Measurements from ENCODE around the gene NSDHL.

The NSDHL gene

GRCh38 chrX:152844256-152844655 is 13.4 kb downstream of the NSDHL start:
- DNase-seq (ENCODE audit: low read depth in 2 of 2), result no peak

DNA sequence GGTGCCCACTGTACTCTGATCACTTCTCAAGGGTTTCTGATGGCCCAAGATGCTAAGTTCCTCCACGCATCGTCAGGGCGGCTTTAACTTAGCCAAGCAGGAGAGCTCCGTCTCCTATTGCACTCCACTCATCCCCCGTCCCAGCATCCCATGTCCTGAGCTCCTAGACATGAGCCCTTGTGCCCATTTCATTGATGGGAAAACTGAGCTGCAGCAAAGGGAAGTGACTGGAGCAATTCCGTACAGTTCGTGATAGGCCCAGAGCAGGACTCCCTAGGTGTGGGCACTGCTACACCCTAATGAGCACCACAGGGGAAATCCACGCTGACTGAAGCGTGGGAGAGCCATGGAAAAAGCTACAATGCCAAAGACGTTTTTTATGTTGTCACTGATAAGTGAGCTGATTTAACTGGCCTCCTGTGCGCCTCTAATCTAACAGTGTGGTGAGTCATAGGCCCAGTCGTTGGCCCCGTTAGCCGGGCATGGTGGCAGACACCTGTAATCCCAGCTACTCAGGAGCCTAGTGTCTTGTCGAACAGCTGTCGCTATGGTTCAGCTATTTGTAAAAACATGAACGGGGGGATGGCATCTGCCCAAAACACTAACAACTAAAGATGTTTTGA is 14.9 kb downstream of the NSDHL start:
- no peak for DNase-seq (ENCODE audit: low read depth in 2 of 2)

- DNase-seq (ENCODE audit: low read depth in 2 of 2), result no peak
Measured at GRCh38 chrX:152847281-152847680, 16.4 kb downstream of the NSDHL start.

GRCh38 chrX:152850465-152850864 is 19.6 kb downstream of the NSDHL start:
- DNase-seq (ENCODE audit: low read depth in 2 of 2), result no peak

DNA sequence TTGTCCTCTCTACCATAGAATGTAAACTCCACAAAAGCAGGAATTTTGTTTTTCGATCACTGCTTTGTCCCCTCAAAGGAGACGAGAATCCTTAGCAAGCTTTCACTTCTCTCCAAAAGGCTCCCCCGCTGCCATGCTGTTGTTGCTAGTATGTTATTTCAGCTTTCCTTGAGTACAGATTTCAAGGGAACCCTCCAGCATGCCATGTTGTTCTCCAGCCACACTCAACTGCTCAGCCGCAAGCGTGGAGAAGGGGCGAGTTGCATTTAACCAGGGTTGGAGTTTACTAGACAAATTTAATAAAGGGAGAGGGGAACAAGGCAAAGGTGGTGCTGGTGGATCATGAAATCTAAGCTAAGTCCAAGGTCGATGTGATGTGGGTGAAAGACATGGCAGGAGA is 23.1 kb downstream of the NSDHL start:
- DNase-seq (ENCODE audit: low read depth in 2 of 2), result no peak

DNA sequence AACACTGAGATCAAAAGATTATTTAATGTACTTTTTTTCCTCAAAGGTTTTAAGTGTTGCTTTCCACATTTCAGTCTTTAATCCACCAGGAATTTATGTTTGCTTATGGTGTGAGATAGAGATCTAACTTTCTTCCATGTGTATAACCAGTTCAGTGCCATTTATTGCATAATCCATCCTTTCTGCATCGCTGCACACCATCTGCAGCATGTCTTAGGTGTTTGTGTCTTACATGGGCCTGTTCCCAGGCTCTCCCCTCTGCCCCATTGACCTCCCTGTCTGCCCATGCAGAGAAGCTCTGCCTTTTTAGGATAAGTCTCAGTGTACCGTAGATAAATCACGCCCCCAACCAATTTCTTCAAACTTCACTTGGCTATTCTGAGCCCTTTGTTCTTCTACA is 30.3 kb downstream of the NSDHL start:
- DNase-seq (ENCODE audit: low read depth in 2 of 2), result no peak

GRCh38 chrX:152861826-152862225 is 31.0 kb downstream of the NSDHL start:
- DNase-seq (ENCODE audit: low read depth in 2 of 2), result no peak

- no peak for DNase-seq (ENCODE audit: low read depth in 2 of 2)
Measured at GRCh38 chrX:152865232-152865920, 34.5 kb downstream of the NSDHL start.

GRCh38 chrX:152866386-152866785 is 35.5 kb downstream of the NSDHL start:
- DNase-seq (ENCODE audit: low read depth in 2 of 2), result no peak

DNA sequence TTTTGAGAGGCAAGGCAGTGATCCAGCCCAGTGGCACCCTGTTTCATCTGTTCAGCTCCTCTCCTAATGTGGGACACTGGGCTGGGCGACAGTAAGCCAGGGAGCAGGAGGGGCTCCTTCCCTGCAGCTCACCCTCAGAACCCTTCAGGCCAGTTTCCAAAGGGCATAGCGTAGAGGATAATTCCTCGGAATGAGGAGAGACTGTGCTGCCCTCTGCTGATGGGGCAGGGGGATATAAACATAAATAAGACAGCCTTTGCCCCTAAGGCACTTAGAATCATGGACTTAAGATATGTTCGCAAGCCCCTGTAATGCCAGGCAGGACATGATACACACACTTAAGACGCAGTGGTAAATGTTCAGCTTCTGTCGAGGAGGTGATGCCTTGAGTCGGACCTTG is 39.1 kb downstream of the NSDHL start:
- no peak for DNase-seq (ENCODE audit: low read depth in 2 of 2)

DNA sequence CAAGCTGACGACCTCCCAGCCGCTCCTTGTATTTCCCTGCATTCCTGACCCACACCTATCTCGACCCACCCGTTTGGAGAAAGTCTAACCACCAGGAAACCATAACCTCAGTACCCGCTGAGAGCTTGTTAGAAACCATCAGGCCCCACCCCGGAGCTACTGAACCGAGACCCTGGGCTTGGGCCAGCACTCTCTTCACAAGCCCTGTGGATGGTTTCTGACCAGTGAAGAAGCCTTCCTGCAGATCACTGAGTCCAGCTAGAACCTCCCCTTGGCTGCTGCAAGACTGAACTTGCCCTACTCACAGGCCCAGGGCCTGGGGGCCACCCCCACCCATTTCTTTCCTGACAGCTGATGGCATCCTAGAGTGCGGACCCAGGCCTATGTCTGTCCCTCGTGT is 40.4 kb downstream of the NSDHL start:
- DNase-seq (ENCODE audit: low read depth in 2 of 2), result no peak

- no peak for DNase-seq (ENCODE audit: low read depth in 2 of 2)
Measured at GRCh38 chrX:152872522-152872921, 41.7 kb downstream of the NSDHL start.

DNA sequence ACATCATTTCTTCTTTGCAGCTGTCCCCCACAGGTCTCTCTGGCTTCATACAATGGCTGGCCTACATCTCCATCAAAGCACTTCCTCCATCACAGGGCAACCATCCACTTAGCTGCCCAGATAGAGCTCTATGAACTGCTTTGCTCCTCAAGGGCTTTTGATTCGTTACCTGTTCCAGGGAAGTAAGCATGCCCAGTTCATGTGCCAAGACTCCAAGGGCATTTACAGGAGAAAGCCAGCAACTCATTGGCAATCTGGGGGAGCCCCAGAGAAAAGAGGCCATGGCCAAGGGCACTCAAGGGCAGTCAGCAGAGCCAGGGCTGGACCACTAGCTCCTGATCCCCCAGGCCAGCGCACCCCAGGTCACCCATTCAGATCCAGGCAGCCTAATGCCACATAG is 42.5 kb downstream of the NSDHL start:
- no peak for DNase-seq (ENCODE audit: low read depth in 2 of 2)

- no peak for DNase-seq (ENCODE audit: low read depth in 2 of 2)
Measured at GRCh38 chrX:152876931-152877840, 46.3 kb downstream of the NSDHL start.

- DNase-seq (ENCODE audit: low read depth in 2 of 2), result no peak
Measured at GRCh38 chrX:152878976-152879755, 48.3 kb downstream of the NSDHL start.

DNA sequence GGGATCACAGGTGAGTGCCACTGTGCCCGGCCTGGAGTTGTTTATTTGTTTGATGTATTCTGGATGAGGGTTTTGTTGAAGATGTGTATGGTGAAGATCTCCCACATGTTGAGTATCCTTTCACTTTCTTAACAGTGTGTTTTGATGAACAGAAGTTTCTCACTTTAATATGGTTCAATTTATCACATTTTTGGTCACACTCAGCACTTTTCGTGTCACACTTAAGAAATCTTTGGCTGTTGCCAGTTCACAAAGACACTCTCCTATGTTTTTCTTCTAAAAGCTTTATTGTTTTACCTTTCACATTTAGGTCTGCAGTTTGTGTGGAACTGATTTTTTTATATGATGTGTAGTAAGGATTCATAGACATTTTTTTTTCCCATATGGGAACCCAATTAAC is 50.4 kb downstream of the NSDHL start:
- no peak for DNase-seq (ENCODE audit: low read depth in 2 of 2)

- DNase-seq (ENCODE audit: low read depth in 2 of 2), result no peak
Measured at GRCh38 chrX:152884171-152884570, 53.3 kb downstream of the NSDHL start.

DNA sequence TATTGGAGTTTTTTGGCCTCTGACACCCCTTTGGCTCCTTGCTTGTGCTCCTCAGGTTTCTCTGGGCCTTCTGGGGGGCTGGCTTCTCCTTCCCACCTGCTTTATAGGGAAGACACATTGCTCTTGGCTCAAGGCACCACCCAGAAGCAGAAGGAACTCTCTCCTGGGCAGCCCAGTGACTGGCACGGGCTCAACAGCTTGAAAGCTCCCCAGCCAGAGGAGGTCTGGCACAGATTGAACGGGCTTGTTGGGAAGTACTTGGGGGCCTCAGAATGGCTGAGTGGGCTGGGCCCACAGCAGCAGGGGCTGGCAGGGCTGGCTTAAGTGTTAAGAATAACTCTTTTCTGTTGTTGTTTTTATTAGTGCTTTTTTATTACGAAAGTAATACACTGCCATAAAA is 55.9 kb downstream of the NSDHL start:
- DNase-seq (ENCODE audit: low read depth in 2 of 2), result no peak

DNA sequence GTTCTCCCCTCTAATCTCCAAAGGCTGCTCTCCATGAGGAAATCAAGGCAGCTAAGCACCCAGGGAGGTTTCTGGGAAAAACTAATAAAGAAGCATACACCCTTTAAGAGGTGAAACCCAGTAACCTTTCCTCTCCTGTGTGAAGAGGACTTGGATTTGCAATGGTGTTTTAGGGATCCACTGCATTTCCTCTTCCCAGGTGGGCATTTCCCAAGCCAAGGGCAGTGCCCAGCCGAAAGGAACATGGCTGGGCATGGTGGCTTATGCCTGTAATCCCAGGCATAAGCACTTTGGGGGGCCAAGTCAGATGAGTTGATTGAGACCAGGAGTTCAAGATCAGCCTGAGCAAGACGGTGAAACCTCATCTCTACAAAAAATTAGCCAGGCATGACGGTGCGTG is 61.6 kb downstream of the NSDHL start:
- no peak for DNase-seq (ENCODE audit: low read depth in 2 of 2)

DNA sequence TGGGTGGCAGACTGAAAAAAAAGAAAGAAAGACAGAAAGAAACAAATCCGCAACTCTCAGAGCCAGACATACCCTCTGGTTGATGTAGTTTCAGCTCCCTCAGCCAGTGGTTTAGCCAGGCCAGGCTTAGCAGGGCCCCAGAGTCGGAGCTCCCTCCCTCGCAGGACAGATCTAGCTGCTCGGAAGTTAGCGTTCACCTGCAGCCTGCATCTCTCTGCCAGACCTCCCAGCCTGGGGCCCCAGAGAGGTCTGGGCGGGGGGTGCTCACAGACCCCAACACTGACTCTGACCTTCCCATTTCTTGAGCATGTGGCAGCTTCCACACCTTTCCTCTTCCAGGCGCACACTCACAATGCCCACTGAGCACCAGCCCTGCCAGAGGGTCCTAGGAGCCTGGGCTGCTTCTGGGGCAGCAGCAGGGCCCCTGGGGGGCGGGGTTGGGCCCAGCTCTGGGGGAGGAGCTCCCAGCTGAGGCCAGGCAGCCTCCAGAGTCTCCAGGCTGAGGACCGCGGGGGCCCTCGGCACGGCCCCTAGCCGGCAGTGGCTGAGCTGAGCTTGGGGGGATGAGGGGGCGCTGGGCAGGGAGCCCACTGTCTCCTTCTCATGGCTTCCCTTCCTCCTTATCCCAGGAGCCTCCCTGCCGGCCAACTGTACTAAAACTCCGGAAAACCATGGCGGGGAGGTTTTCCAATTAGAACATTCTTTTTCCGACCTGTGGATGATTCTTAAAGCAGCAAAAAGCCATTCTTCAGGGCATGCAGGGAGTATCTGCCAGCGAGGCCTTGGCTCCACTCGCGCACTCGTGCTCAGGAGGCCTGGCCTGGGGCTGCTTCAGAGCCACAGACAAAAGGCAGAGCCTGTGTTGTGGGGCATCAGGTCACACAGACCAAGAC is 62.4 kb downstream of the NSDHL start:
- no peak for DNase-seq (ENCODE audit: low read depth in 2 of 2)
